Naive thymus-derived CD4-positive, alpha-beta T cell (primary cell): ENCODE measurements around the gene RPS21. TPM values are rescaled to one million over a fixed set of nuclear protein-coding genes. Genes with fewer than 3 reads are reported as not detected.

Source experiments
- ATAC-seq: fragments of 150-1000 bp; cut with Tn5 transposase; 2 replicates; pipeline ENCODE4 v1.10.0; 2021; ENCODE audit warnings: mild to moderate bottlenecking, moderate library complexity
- CTCF ChIA-PET: fragments of 350-600 bp; sonication (Branson Sonifier 250); formaldehyde crosslinking; loops from one replicate; lab custom pipeline; 2021; ENCODE audit warnings: antibody characterized with exemption; lab: Charles Lee
- POLR2A ChIA-PET: fragments of 350-600 bp; sonication (Branson Sonifier 250); formaldehyde crosslinking; loops from one replicate; lab custom pipeline; 2021; ENCODE audit warnings: antibody characterized with exemption, inconsistent platforms; lab: Charles Lee
- DNase-seq, 9 donors: peaks; one replicate each; pipeline versions ENCODE4 v3.0.0 to v3.0.0-alpha.2; 2020 to 2022; ENCODE audit warnings: mixed read lengths in 1 of 9
- H3K27ac ChIP-seq: one replicate; pipeline ENCODE4 v1.7.0; 2013; ENCODE audit warnings: mild to moderate bottlenecking, low read depth, low read length, moderate library complexity
- H3K27me3 ChIP-seq, 2 donors: one replicate each; pipeline ENCODE4 v1.7.0; 2013; ENCODE audit warnings: low read length in 2 of 2, mild to moderate bottlenecking in 2 of 2, moderate library complexity in 2 of 2; ENCODE audit not compliant: control insufficient read depth in 2 of 2, insufficient read depth in 2 of 2
- H3K36me3 ChIP-seq, 3 experiments: 1 replicate in 2 of 3; 2 replicates in 1 of 3; pipeline ENCODE4 v1.7.0; 2013; ENCODE audit warnings: low read length in 3 of 3, mild to moderate bottlenecking in 3 of 3, moderate library complexity in 1 of 3; ENCODE audit not compliant: insufficient read depth in 3 of 3, control insufficient read depth in 2 of 3
- H3K4me1 ChIP-seq, 2 donors: one replicate each; pipeline ENCODE4 v1.7.0; 2013; ENCODE audit warnings: low read length in 2 of 2, mild to moderate bottlenecking in 2 of 2, moderate library complexity in 1 of 2; ENCODE audit not compliant: control insufficient read depth in 2 of 2, insufficient read depth in 2 of 2
- H3K4me3 ChIP-seq: 2 replicates; pipeline ENCODE4 v1.7.0; 2013; ENCODE audit warnings: mild to moderate bottlenecking, low read length
- H3K9me3 ChIP-seq, 3 experiments: 1 replicate in 2 of 3; 2 replicates in 1 of 3; pipeline ENCODE4 v1.7.0; 2013; ENCODE audit warnings: low read length in 3 of 3; ENCODE audit not compliant: control insufficient read depth in 2 of 3
- H3K27ac Mint-ChIP-seq, 9 donors: one replicate each; pipeline ENCODE4 v1.8.0; 2020 to 2022; ENCODE audit warnings: mixed read lengths in 9 of 9, mild to moderate bottlenecking in 8 of 9, moderate library complexity in 5 of 9, inconsistent platforms in 2 of 9
- H3K27me3 Mint-ChIP-seq, 5 donors: one replicate each; pipeline ENCODE4 v1.8.0; 2021 to 2022; ENCODE audit warnings: mixed read lengths in 5 of 5, mild to moderate bottlenecking in 1 of 5
- H3K36me3 Mint-ChIP-seq, 5 donors: one replicate each; pipeline ENCODE4 v1.8.0; 2020 to 2022; ENCODE audit warnings: mixed read lengths in 5 of 5, mild to moderate bottlenecking in 3 of 5, inconsistent platforms in 1 of 5
- H3K4me1 Mint-ChIP-seq, 7 donors: one replicate each; pipeline ENCODE4 v1.8.0; 2020 to 2022; ENCODE audit warnings: mixed read lengths in 7 of 7, mild to moderate bottlenecking in 3 of 7, inconsistent platforms in 1 of 7
- H3K4me3 Mint-ChIP-seq, 10 donors: one replicate each; pipeline ENCODE4 v1.8.0; 2020 to 2022; ENCODE audit warnings: mild to moderate bottlenecking in 10 of 10, mixed read lengths in 10 of 10, moderate library complexity in 6 of 10, inconsistent platforms in 2 of 10
- H3K9me3 Mint-ChIP-seq, 11 donors: one replicate each; pipeline ENCODE4 v1.8.0; 2020 to 2022; ENCODE audit warnings: mixed read lengths in 11 of 11, mild to moderate bottlenecking in 4 of 11, inconsistent platforms in 1 of 11, moderate library complexity in 1 of 11
- intact Hi-C, 2 donors: fragments of 100-400 bp; cut with micrococcal nuclease; formaldehyde crosslinking; loops; one replicate each; pipeline ENCODE4 v1.15.1; 2023
- polyA plus RNA-seq, 2 donors: library from polyadenylated mRNA; unstranded; fragments of 300-500 nt; fragmentation: Illumina TruSeq; gene quantifications; one replicate each; pipeline ENCODE4 v1.2.3, GENCODE V29; 2021
- total RNA-seq, 6 experiments: library from RNA in 5 of 6; stranded (reverse) in 5 of 6; gene quantifications; 1 replicate in 5 of 6; 2 replicates in 1 of 6; pipeline ENCODE4 v1.2.3 and lab custom pipeline; 2021 to 2026

RPS21 gene
- total and polyA plus RNA-seq, 7 experiments from 2014 or later = 2,026 to 3,458 (median 3,308) TPM

GRCh38 chr20:62429455-62430310 lies 42.8 kb downstream of the RPS21 start:
- CTCF ChIA-PET = no interaction called here

GRCh38 chr20:62430311-62430853 lies 43.5 kb downstream of the RPS21 start:
- H3K27me3 ChIP-seq = no peaks in the 10 kb centered on the region
- H3K4me1 ChIP-seq = no peaks in the 10 kb centered on the region
- H3K27ac ChIP-seq = no peak overlapping the region
- ATAC-seq (no peak), DNase-seq (no peak)
- POLR2A ChIA-PET = no interaction called here
- H3K27me3 Mint-ChIP-seq = peaks cover 14 to 26% (median 18%) of the 10 kb centered on the region in 5 donors
- peaks cover 0 to 1% (median 0%) of the 10 kb centered on the region in 7 donors for H3K4me1 Mint-ChIP-seq
- H3K4me3 ChIP-seq = no peak overlapping the region
- H3K9me3 Mint-ChIP-seq = no peaks in the 10 kb centered on the region
- no peaks in the 10 kb centered on the region for H3K36me3 Mint-ChIP-seq
- no peaks in the 10 kb centered on the region for H3K36me3 ChIP-seq
- intact Hi-C loops = no loop called here
- H3K27ac Mint-ChIP-seq = no peak overlapping the region
- H3K9me3 ChIP-seq = no peaks in the 10 kb centered on the region
- H3K4me3 Mint-ChIP-seq = no peak overlapping the region
- CTCF ChIA-PET = no interaction called here

More at GRCh38 chr20:62429455-62430310, 42.8 kb downstream of the RPS21 start:
- intact Hi-C loops = no loop called here
- Mint-ChIP-seq H3K27ac (no peak overlapping the region), H3K9me3 (no peaks in the 10 kb centered on the region), H3K4me1 (peaks cover 0 to 1% (median 0%) of the 10 kb centered on the region in 7 donors), H3K27me3 (peaks cover 11 to 23% (median 15%) of the 10 kb centered on the region in 5 donors), H3K36me3 (no peaks in the 10 kb centered on the region), H3K4me3 (no peak overlapping the region)
- H3K4me1 ChIP-seq = no peaks in the 10 kb centered on the region
- no peak overlapping the region for H3K27ac ChIP-seq
- no peaks in the 10 kb centered on the region for H3K9me3 ChIP-seq
- POLR2A ChIA-PET = no interaction called here
- no peaks in the 10 kb centered on the region for H3K36me3 ChIP-seq
- no peak for DNase-seq
- ATAC-seq = no peak
- no peaks in the 10 kb centered on the region for H3K27me3 ChIP-seq
- H3K4me3 ChIP-seq = no peak overlapping the region

GRCh38 chr20:62430866-62431447 lies 44.1 kb downstream of the RPS21 start:
- Mint-ChIP-seq H3K36me3 (no peaks in the 10 kb centered on the region), H3K4me3 (no peak overlapping the region), H3K9me3 (no peaks in the 10 kb centered on the region), H3K27ac (peak overlapping the region in 1 of 9 donors; percentile 22), H3K27me3 (peaks cover 14 to 31% (median 22%) of the 10 kb centered on the region in 5 donors), H3K4me1 (peaks cover 0 to 1% (median 0%) of the 10 kb centered on the region in 7 donors)
- H3K4me3 ChIP-seq = no peak overlapping the region
- ATAC-seq (no peak), DNase-seq (no peak)
- intact Hi-C loops = no loop called here
- POLR2A ChIA-PET = no interaction called here
- no peaks in the 10 kb centered on the region for H3K4me1 ChIP-seq
- H3K36me3 ChIP-seq = no peaks in the 10 kb centered on the region
- no peak overlapping the region for H3K27ac ChIP-seq
- no peaks in the 10 kb centered on the region for H3K27me3 ChIP-seq
- H3K9me3 ChIP-seq = no peaks in the 10 kb centered on the region
- CTCF ChIA-PET = no interaction called here

DNA sequence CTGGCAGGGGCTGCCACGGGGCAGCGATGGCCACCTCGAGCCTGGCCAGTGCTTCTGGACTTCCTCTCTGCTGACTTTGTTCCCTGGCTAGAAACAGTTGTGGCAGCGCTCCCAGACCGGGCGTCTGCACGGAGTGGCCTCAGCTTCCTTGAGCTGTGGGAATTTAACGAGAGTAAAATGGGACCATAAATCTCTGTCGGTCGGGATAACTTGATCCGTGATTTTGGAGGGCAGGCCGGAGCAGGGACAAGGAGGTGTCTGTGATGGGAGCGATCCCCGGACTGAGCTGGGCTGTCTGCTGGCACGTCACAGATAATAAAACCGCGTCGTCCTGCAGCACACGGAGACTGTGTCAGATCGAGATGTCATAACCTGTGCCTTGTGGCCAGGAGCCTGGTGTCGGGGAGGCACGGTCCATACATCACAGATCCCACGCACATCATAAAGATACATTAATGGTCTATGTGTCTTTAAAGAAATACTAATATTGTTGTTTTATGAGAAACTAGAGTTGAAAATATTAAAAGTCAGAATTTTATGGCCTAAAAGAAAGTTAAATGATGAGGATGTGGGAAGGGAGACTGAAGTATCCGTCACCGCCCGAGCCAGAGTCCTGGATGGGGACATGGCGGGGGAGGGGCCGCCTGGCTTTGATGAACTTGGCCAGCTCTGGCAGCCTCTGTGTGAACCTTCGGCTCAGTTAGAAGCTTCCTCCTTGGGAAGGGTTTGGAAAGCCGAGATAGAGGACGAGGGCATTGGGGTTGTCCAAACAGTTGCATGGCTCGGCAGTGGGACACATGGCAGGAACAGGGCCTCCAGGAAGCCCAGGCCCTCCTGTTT lies 47.0 kb downstream of the RPS21 start:
- Histone ChIP-seq H3K36me3 (no peaks in the 10 kb centered on the region), H3K4me1 (no peaks in the 10 kb centered on the region), H3K9me3 (no peaks in the 10 kb centered on the region), H3K27ac (no peak overlapping the region), H3K27me3 (no peaks in the 10 kb centered on the region), H3K4me3 (no peak overlapping the region)
- ChIA-PET POLR2A (no interaction called here), CTCF (no interaction called here)
- Mint-ChIP-seq H3K4me3 (no peak overlapping the region), H3K27me3 (peaks cover 14 to 40% (median 22%) of the 10 kb centered on the region in 5 donors), H3K4me1 (no peaks in the 10 kb centered on the region), H3K27ac (no peak overlapping the region), H3K36me3 (no peaks in the 10 kb centered on the region), H3K9me3 (no peaks in the 10 kb centered on the region)
- ATAC-seq = no peak
- DNase-seq = no peak
- intact Hi-C loops = no loop called here

- ChIA-PET CTCF (no interaction called here), POLR2A (no interaction called here)
- Mint-ChIP-seq H3K4me1 (no peaks in the 10 kb centered on the region), H3K4me3 (no peak overlapping the region), H3K9me3 (no peaks in the 10 kb centered on the region), H3K27ac (no peak overlapping the region), H3K27me3 (peaks cover 14 to 44% (median 16%) of the 10 kb centered on the region in 5 donors), H3K36me3 (no peaks in the 10 kb centered on the region)
- no peaks in the 10 kb centered on the region for H3K9me3 ChIP-seq
- no peak for ATAC-seq
- no peaks in the 10 kb centered on the region for H3K36me3 ChIP-seq
- no peak overlapping the region for H3K27ac ChIP-seq
- H3K4me3 ChIP-seq = no peak overlapping the region
- H3K4me1 ChIP-seq = no peaks in the 10 kb centered on the region
- no peaks in the 10 kb centered on the region for H3K27me3 ChIP-seq
- intact Hi-C loops = no loop called here
- DNase-seq = no peak
Observed at GRCh38 chr20:62436692-62437091, 49.8 kb downstream of the RPS21 start.

GRCh38 chr20:62437496-62437895 lies 50.6 kb downstream of the RPS21 start:
- H3K4me1 Mint-ChIP-seq = no peaks in the 10 kb centered on the region
- Histone ChIP-seq H3K4me3 (no peak overlapping the region), H3K27me3 (no peaks in the 10 kb centered on the region), H3K4me1 (no peaks in the 10 kb centered on the region), H3K9me3 (no peaks in the 10 kb centered on the region), H3K27ac (no peak overlapping the region), H3K36me3 (no peaks in the 10 kb centered on the region)
- ATAC-seq = no peak
- H3K9me3 Mint-ChIP-seq = no peaks in the 10 kb centered on the region
- peaks cover 14 to 44% (median 16%) of the 10 kb centered on the region in 5 donors for H3K27me3 Mint-ChIP-seq
- H3K36me3 Mint-ChIP-seq = no peaks in the 10 kb centered on the region
- intact Hi-C loops = no loop called here
- H3K4me3 Mint-ChIP-seq = no peak overlapping the region
- H3K27ac Mint-ChIP-seq = no peak overlapping the region
- ChIA-PET POLR2A (no interaction called here), CTCF (no interaction called here)
- no peak for DNase-seq
